GM18498 (cell line): Measurements from ENCODE around the gene PTGES3.
"Not testable (repeated sequence)": the region's sequence is repeated elsewhere in the genome, so short reads cannot be mapped to it uniquely, and the experiment has no call there.

Experiments used
- ATAC-seq: cut with Tn5 transposase; IDR thresholded peaks from one replicate; pipeline ENCODE4 v1.9.1; 2021; ENCODE audit warnings: mild to moderate bottlenecking, moderate library complexity; ENCODE audit not compliant: unreplicated experiment

The PTGES3 gene, protein sequence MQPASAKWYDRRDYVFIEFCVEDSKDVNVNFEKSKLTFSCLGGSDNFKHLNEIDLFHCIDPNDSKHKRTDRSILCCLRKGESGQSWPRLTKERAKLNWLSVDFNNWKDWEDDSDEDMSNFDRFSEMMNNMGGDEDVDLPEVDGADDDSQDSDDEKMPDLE

DNA sequence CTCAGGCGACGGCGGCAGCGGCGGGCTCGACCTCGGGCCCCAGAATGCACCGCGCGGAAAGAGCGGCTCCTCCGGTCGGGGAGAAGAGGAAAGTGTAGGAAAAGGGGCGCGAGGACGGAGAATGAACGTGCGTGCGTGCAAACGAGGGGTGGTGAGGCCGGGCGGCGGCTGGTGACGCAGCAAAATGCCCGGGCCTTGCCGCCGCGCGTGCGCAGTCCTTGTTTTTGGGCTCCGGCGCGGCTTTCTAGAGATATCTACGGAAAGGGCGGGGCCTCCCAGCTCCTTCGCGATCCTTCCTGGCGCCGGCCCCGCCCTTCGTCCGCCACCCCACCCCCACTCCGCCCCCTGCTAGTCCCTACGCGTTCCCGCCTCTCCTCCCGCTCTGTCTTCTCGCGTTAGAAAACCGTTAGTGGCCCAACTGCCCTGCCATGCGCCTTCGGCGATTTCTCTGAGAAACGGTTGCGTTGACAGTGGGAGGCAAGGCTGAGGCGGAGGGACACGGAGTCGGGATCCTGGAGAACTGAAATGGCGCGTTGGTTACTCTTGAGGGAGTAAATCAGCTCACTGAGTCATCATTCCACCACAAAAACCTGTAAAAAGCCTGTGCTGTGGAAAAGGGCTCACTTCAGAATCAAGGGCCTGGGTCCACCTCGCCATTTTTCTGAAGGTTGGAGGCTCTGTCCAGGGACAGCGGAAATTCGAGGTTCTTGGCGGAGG, at the start of gene PTGES3:
PTGES3 (minus strand) TSS at position 156 of the 717 bp plus-strand sequence. CDS start 285 bp downstream, outside the sequence.
- ATAC-seq = peak; percentile 70

DNA sequence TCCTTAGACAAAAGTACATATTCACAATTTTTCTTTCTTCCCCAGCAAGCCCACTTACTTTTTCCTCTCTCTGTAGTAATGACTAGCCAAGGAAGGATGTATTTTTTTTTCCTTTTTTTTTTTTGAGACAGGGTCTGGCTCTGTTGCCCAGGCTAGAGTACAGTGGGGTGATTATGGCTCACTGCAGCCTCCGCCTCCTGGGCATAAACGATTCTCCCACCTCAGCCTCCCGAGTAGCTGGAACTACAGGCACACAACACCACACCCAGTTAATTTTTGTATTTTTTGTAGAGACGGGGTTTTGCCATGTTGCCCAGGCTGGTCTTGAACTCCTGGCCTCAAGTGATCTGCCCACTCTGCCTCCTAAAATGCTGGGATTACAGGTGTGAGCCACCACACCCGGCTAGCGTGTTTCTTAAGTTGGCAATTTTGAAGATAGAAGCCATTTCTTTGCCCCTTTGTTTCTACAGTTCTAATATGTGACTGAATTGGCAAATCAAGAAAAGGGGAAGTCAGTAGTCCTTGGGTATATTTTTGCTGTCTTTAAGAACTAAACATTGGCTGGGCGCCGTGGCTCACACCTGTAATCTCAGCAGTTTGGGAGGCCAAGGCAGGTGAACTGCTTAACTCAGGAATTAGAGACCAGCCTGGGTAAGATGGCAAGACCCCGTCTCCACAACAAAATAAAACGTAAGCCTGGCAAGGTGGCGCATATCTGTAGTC, 40.2 kb upstream of the PTGES3 start:
- no peak for ATAC-seq

DNA sequence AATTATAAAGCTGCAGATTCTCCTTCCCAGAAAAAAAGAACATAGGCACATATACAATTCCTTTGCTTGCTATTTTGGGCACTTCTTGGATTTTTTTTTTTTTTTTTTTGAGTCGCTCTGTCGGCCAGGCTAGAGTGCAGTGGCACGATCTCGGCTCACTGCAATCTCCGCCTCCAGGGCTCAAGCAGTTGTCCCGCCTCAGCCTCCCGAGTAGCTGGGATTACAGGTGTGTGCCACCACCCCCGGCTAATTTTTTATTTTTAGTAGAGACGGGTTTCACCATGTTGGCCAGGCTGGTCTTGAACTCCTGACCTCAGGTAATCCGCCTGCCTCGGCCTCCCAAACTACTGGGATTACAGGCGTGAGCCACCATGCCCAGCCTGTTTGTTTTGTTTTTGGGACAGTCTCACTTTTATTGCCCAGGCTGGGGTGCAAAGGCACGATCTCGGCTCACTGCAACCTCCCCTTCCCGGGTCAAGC, 38.2 kb upstream of the PTGES3 start:
- ATAC-seq = not testable (repeated sequence)

DNA sequence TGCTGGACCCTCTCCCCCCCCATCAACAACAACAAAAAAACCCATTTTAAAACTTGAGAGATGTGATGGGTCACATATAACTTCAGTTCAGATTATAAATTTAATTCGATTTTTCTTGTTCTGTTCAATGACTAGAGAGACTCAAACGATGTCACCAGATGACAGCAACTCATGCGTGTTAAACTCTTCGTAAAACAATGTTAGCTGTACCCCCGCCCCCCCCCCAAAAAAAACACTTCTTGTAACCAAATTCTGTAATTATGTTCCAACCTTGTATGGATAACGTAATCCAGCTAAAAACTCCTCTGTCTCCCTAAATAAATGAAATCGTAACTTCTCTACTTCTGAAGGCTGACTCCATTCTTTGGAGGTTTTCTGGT, 37.6 kb upstream of the PTGES3 start:
- ATAC-seq = no peak

DNA sequence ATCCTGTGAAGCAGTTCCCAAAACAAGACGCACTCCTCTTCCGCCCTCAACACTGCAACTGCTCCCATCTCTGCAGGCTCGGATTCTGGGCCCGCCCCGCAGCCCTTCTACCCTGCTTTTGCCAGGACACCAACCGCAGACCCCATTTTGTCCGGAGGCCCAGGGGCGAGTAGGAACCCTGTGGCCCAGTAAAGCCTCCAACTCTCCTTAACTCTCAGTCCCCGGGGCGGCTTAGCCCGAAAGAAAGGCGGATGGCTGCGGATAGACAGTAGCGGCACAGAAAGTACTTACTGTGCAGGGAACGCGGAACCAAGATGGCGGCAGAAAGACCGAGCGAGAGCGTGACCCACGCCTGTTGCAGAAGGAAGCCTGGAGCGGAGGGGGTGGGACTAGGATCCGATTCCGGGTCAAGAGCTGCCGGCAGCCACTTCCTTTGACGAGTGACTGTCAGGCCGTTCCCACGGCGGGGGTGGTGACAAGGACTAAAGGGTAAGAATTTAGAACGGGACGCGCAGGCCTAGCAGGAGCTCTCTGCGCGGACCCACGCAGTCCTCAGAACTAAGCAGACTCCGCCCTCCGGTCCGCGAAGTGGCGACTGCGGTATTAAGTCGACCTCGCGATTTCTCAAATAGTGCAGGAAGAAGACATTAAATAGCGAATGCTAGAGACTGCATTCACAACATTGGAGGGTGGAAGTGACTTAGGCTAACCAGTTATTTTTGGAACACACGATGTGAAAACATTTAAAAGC, 37.1 kb upstream of the PTGES3 start, which contains the start of gene NACA:
NACA (minus strand) TSS at position 328 of the 751 bp plus-strand sequence. CDS start 778 bp downstream, outside the sequence.
- ATAC-seq = peak; percentile 95

DNA sequence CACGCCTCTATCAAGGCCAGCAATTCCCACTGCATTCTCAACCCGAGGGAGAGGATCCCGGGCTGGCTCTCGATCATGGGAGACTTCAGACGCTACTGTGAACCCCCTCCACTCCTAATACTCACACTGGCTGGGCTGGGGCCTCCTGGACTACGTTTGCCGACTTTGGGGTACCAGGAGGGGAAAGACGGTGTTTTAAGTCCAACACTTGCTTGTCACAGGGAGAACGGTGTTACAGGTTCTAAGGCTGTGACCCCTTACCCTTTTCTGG, 36.6 kb upstream of the PTGES3 start:
- ATAC-seq = no peak

DNA sequence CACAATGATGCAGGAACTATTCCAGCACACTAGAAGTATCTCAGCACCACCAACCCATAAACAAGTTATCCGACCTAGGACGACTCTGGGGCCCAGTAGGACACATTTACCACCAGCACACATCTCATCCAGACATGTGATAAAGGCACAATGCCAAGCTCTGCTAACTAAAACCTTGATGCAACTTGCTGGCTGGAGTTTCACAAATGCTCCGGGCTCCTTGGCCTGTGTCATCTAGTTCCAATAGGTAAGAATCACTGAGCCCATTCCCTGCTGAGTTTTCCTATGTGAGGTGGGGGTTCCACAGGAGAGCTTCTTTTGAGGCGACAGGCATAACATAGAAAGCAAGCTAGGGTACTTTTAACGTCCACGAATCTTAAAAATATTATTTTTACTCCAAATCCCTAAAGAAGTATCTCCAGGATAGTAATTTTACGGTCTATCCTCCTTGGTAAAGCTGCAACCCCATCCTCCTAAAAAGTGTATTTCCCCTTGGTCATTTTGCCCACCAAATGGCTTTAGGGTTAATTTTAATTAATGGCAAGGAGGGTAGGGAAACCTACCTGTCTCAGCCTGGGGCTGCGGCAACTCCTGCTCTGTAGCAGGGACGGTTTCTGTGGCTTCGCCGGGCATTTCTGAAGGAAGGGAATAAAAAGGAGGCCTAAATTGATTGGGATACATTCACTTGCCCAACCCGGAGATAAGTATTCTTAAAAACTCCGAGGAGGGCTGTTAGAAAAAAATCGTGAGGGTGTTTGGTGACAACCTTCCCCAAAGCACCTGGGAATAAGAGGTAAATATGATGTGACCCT, 36.0 kb upstream of the PTGES3 start:
- no peak for ATAC-seq

DNA sequence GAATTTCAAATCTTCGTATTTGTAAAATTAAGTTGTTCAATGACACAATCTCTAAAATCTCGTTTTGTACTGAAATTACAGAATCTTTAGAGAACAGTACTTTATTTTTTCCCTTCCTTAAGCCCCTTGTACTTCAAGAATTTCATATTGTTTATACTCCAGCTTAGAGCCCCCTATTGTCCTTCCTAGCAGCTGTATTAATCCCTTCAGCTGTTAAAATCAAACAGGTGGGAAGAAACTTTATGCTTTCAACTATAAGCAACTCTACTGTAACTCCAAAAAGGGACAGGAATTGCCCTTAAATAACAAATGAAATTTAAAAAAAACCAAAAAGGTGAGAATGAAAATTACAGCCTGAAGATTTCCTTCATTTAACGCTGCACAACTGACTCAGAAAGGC, 35.3 kb upstream of the PTGES3 start:
- ATAC-seq = no peak

DNA sequence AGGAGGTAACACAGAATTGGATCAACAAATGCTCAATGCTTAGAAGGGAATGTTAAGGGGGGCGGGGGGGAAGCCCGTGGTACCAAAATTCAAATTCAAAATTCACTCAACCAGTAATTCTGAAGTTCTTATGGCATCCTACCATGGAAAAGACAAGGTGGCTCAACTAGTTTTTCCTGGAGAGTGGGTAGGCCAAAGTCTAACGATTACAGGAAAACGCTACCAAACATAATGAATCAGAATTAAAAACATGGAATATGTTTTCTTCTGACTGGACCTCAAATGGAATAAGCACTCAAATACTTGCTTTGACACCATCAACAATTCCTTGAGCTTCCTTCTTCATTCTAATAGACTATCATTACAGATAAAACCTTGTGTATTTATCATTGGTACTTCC, 34.7 kb upstream of the PTGES3 start:
- no peak for ATAC-seq

DNA sequence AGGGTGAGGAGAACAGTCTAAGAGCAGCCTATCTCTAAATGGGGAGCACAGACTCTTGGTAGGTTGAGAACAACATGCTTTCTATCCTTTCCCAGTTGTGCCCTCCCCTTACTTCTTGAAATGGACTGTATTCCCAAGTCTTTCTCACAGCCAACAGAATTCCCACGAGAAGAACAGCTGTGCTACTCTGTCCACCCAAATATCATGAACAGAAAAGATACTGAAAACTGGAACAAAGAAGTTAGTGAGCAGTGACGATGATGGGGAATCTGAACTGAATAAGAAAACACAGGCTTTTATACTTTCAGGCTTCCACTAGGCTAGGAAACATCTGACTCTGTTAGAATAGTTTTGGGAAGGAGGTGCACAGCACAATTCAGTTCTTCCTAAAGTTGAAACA, 33.6 kb upstream of the PTGES3 start:
- no peak for ATAC-seq

DNA sequence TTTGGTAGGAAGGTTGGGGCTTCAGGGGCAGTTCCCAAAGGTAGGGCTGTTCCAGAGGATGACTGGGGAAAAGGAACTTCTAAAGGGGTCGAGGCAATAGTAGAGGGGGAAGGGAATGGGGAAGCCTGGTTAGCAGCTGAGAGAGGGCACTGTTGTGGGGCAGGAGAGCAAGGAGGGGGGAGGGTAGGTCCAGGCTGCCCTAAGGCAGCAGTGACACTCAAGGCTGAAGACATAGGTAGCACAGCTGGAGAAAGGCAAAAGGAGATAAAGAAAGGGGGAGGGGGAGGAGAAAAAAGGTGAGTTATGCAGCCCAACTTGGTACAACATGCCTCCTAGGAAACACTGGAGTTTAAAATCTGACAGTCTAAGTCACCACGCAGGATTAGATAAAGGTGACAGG, 33.1 kb upstream of the PTGES3 start:
- no peak for ATAC-seq

DNA sequence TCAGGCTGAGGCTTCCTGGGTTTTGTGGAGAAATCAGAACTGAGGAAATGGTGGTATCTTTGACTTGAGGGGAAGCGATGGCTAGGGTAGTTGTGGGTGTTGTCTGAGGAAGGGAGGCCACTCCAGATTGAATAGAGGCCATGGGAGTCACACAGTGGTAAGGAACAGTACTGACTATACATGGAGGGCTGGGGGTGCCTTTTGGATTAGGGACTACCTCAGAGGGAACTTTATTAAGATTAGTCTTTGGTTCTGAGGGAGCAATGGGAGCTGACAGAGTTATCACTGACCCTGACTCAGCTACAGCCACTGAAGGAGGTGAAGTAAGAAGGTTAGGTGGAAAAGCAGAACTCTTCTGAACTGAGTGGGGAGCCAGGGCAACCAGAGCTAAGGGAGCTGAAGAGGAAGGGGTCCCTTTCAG, 32.7 kb upstream of the PTGES3 start:
- ATAC-seq = no peak

DNA sequence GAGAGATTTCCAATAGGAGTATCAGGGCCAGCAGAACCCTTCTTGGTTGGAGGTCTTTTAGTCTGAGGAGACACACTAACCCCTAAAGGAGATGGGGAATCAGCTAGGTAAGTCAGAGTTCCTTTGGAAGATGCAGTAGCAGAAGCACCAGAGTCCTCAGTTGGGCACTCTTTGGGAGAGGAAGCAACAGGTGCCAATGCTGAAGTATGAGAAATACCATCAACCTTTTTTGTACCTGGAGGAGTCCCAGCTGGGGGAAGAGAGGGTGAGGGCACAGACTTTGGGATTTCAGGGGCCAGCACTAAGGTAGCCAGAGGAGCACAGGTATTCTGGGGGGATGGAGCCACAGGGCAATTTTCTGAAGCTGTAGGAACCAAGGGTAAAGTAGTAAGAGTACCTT, 31.0 kb upstream of the PTGES3 start:
- no peak for ATAC-seq

DNA sequence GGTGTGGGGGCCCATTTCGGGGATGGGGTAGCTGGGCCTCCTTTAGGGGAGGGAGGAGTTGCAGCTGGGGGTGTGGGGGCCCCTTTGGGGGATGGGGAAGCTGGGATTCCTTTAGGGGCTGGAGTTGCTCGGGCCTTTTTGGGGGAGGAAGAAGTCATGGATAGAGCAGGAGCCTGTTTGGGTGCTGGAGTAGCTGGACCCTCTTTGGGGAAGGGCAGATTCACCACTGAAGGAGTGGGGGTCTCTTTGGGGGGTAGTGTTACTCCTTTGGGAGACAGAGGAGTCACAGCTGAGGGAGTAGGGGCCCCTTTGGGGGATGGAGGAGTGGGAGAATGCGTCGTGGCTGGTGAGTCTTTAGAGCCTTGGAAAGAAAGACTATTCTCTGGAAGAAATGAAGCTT, 30.6 kb upstream of the PTGES3 start:
- no peak for ATAC-seq

DNA sequence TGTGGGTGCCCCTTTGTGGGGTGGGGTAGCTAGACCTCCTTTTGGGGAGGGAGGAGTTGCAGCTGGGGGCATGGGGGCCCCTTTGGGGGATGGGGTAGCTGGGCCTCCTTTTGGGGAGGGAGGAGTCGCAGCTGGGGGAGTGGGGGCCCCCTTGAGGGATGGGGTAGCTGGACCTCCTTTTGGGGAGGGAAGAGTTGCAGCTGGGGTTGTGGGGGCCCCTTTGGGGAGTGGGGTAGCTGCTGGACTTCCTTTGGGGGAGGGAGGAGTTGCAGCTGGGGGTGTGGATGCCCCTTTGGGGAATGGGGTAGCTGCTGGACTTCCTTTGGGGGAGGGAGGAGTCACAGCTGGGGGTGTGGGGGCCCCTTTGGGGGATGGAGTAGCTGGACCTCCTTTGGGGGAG, 30.1 kb upstream of the PTGES3 start:
- no peak for ATAC-seq

DNA sequence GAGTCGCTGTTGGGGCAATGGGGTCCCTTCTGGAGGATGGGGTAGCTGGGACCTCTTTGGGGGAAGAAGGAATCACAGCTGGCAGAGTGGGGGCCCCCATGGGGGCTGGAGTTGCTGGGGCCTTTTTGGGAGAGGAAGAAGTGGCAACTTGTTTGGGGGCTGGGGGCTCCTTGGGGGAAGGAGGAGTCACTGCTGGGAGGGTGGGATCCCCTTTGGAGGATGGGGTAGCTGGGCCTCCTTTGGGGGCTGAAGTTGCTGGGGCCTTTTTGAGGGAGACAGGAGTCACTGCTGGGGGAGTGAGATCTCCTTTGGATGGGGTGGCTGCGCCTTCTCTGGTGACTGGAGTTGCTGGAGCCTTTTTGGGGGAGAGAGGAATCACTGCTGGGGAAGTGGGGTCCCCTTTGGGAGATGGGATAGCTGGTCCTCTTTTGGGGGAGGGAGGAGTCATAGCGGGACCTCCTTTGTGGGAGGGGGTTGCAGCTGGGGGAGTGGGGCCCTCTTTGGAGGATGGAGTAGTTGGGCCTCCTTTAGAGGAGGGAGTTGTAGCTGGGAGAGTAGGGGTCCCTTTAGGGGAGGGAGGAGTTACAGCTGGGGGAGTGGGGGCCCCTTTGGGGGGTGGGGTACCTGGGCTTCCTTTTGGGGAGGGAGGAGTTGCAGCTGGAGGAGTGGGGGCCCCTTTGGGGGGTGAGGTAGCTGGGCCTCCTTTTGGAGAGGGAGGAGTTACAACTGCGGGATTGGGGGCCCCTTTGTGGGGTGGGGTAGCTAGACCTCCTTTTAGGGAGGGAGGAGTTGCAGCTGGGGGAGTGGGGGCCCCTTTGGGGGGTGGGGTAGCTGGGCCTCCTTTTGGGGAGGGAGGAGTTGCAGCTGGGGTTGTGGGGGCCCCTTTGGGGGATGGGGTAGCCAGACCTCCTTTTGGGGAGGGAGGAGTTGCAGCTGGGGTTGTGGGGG, 29.1 kb upstream of the PTGES3 start:
- ATAC-seq = no peak

DNA sequence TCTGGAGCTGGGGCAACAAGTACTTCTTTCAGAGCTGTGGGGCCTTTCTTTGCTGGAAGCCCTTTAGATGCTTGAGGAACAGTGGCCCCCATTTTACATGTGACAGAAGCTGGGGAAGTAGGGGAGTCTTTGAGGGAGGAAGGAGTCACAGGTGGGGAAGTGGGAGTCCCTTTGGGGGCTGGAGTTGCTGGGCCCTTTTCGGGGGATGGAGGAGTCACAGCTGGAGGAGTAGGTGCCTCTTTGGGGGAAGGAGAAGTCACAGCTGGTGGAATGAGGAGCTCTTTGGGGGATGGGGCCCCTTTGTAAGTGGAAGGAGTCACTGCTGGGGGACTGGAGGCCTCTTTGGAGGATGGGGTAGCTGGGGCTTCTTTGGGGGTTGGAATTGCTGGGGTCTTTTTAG, 28.4 kb upstream of the PTGES3 start:
- no peak for ATAC-seq

DNA sequence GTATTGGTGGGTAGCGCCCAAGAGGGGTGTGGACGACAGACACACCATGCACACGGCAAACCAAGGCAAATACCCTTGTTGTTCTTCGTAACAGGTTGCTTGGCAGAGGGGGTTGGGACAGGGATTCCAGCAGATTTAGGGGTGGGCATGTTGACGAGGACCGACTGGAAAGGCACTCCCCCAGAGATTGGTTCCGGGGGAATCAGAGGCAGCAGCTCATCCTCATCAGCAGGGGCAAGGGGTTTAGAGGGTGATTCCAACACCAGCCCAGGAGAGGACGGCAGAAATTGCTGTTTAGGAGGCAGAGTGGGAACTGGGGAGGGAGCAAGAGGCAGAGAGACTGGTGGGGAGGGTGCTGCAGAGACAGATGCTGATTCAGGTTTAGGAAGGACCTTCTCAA, 27.7 kb upstream of the PTGES3 start:
- no peak for ATAC-seq

DNA sequence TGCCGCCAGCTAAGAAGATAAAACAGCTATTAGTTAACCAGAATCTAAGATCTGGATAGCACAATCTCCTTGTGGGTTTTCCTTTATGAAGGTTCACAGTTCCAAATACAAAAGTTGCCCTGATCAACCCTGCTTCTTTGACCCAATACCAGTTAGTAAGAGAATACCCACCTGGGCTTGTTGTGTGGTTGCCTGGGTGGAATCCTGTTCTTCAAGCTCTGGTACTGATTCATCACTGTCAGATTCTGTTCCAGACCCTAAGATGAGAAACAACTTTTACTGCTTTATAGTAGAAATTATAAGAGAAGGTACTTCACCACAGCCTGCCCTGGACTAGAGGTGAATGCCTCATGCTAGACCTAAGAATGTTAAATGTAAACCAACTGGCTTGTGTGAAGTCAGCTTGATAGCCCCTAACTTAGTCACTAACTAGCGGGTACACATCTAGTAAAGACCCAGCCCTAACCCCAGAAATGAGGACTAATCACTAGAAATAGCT, 26.4 kb upstream of the PTGES3 start:
- ATAC-seq = no peak
